Prostate gland (tissue), 2 donors: ENCODE results near the gene MEGF8. TPM values are rescaled to one million over a fixed set of nuclear protein-coding genes. Genes with fewer than 3 reads are reported as not detected.

ENCODE experiments used
- DNase-seq: peaks from one replicate; pipeline ENCODE4 v3.0.0-alpha.2; 2019; ENCODE audit warnings: low spot score
- H3K27ac ChIP-seq, 2 donors: fragments of 200-600 bp; sonication (generic); 2 replicates each; pipeline ENCODE4 v1.5.1; 2017 to 2019
- H3K27me3 ChIP-seq: fragments of 200-600 bp; sonication (generic); replicated peaks from 2 replicates; pipeline ENCODE4 v1.5.1; 2019; ENCODE audit not compliant: insufficient read depth
- H3K36me3 ChIP-seq, 2 donors: fragments of 200-600 bp; sonication (generic); 1 replicate in 1 of 2; 2 replicates in 1 of 2; pipeline versions ENCODE4 v1.5.1 to v1.8.1; 2017 to 2019
- H3K4me1 ChIP-seq: fragments of 200-600 bp; sonication (generic); replicated peaks from 2 replicates; pipeline ENCODE4 v1.5.1; 2019
- H3K4me3 ChIP-seq, 2 donors: fragments of 200-600 bp; sonication (generic); 2 replicates each; pipeline ENCODE4 v1.5.1; 2017 to 2019
- H3K9me3 ChIP-seq: fragments of 200-600 bp; sonication (generic); 2 replicates; pipeline ENCODE4 v1.5.1; 2017
- POLR2A ChIP-seq: fragments of 450-650 bp; IDR thresholded peaks from one replicate; pipeline ENCODE4 v1.6.1; 2016; ENCODE audit warnings: antibody characterized with exemption, mild to moderate bottlenecking
- POLR2AphosphoS5 ChIP-seq: sonication (generic); formaldehyde crosslinking; IDR thresholded peaks from one replicate; pipeline ENCODE4 v1.6.1; 2017; ENCODE audit warnings: antibody characterized with exemption
- WGBS: methylation state at CpG from one replicate; pipeline ENCODE4 v1.1.5; 2018; 5-methylcytosine and 5-hydroxymethylcytosine counted together
- intact Hi-C: fragments of 100-400 bp; cut with DNase I; formaldehyde crosslinking; loops from one replicate; pipeline ENCODE4 v1.14.2; 2022
- total RNA-seq, 2 donors: library from RNA; depleted of rRNA; stranded (reverse); fragments of >200 nt; gene quantifications; one replicate each; pipeline ENCODE4 v1.1.0, GENCODE V29; 2016
- TF ChIP-seq, protein P1 (sequence below), 4 experiments: fragments of 200-600 bp in 2 of 4; fragments of 450-650 bp in 2 of 4; sonication (generic) in 2 of 4; IDR thresholded peaks; 1 replicate in 3 of 4; 2 replicates in 1 of 4; pipeline ENCODE4 v1.5.1; 2016 to 2019; ENCODE audit warnings: antibody characterized with exemption in 4 of 4, mild to moderate bottlenecking in 2 of 4, moderate library complexity in 2 of 4

Gene MEGF8
- total RNA-seq, 2 donors from 2014 or later = 22.8 to 30.7 TPM

DNA sequence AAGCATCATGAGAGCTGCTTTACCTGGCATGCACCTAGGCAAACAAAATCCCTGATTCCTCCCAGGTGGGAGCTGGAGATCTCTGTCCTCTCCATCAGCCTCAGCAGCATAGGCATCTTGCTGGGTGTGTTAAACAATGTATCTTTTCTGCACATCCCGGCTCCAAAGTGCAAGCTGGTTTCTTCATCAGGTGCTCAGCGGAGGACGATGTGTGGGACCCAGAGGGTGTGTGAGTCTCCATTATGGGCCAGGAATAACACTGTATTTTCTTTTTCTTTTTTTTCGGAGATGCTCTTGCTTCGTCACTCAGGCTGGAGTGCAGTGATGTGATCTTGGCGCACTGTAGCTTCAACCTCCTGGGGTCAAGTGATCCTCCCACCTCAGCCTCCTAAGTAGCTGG is 54.7 kb downstream of the MEGF8 start:
- no peak for DNase-seq
- Histone ChIP-seq H3K9me3 (no peaks in the 10 kb centered on the region), H3K36me3 (no peaks in the 10 kb centered on the region), H3K4me1 (no peaks in the 10 kb centered on the region), H3K27me3 (no peaks in the 10 kb centered on the region), H3K4me3 (no peak overlapping the region), H3K27ac (no peak overlapping the region)
- intact Hi-C loops = no loop called here
- TF ChIP-seq, protein P1, sequence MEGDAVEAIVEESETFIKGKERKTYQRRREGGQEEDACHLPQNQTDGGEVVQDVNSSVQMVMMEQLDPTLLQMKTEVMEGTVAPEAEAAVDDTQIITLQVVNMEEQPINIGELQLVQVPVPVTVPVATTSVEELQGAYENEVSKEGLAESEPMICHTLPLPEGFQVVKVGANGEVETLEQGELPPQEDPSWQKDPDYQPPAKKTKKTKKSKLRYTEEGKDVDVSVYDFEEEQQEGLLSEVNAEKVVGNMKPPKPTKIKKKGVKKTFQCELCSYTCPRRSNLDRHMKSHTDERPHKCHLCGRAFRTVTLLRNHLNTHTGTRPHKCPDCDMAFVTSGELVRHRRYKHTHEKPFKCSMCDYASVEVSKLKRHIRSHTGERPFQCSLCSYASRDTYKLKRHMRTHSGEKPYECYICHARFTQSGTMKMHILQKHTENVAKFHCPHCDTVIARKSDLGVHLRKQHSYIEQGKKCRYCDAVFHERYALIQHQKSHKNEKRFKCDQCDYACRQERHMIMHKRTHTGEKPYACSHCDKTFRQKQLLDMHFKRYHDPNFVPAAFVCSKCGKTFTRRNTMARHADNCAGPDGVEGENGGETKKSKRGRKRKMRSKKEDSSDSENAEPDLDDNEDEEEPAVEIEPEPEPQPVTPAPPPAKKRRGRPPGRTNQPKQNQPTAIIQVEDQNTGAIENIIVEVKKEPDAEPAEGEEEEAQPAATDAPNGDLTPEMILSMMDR (IDR thresholded peaks at IDR 0.05) = no peak
- TF ChIP-seq POLR2AphosphoS5 (no peak), POLR2A (no peak)
- 76% methylated on average over 6 of the region's 6 CpGs for WGBS

DNA sequence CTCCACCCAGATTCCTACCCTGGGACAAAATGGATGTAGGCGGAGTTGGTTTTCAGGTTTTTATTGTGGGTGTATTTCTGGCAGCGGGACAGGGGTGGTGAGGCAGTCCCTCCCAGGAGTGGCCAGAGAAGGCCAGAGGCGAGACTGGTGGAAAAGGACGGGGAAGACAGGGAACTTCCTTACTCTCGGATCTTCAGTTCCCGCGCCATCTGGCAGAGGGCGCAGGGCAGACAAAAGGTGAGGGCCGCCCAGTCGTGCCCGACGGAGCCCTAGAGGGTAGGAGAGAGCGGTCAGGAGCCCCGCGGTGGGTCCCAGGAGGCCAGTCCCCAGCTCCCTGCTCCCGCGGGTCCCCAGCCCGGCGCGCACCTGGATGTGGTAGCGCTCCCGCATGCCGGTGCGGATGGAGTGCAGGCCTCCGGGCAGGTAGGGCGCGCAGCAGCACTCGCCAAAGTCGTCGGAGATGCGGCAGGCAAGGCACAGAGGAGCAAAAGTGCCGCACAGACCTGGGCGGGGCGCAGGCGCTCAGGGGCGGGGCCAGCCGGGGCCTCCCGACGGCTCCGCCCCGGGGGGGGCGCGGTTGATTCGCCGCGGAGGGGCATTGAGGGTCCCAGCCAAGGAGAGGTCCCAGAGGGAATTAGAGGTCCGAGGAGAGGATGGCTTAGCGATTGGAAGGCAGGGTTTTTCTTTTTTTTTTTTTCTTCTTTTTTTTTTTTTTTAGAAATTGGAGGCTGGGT is 61.7 kb downstream of the MEGF8 start:
- WGBS = 2% methylated on average over 42 of the region's 48 CpGs
- Histone ChIP-seq H3K36me3 (no peaks in the 10 kb centered on the region), H3K4me1 (no peaks in the 10 kb centered on the region), H3K27ac (peak overlapping the region; percentile 69 to 76), H3K9me3 (no peaks in the 10 kb centered on the region), H3K27me3 (no peaks in the 10 kb centered on the region), H3K4me3 (peak overlapping the region; percentile 29 to 37)
- intact Hi-C loops = no loop called here
- peak; percentile 67 for DNase-seq
- peak; percentile 61 for TF ChIP-seq POLR2AphosphoS5
- TF ChIP-seq POLR2A = peak; percentile 34
- TF ChIP-seq, protein P1 (IDR thresholded peaks at IDR 0.05) = peak; percentile 12 to 64 (median 38)

DNA sequence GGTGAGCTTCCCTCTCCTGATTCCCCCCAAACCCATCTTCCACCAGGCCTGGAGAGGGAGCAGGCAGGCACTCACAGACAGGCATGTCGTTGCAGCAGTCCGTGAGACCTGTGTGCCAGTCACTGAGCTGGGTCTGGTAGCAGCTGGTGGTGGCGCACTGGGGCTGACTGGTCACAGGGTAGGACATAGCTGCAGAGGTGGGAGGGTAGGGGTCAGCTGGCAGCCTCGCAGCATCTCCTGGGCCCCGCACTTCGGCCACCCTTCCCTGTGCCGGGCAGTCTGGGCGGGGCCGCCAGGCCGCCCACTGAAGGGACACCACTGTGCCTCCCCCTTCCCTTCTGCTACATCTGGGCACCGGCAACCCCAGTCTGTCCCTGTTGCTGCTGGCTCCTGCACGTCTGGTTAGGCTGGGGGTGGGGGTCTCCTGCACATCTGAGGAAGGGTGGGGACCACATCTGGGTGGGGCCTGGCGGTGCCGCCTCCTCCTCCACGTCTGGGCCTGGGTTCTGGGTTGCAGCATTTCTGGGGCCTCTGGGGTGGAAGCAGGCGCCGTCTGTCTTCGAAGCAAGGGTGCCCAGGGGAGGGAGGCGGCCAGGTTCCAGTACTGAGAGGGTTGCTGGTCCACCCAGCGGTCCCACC is 63.5 kb downstream of the MEGF8 start:
- no peaks in the 10 kb centered on the region for H3K4me1 ChIP-seq
- TF ChIP-seq POLR2AphosphoS5 (no peak), POLR2A (no peak)
- TF ChIP-seq, protein P1 (IDR thresholded peaks at IDR 0.05) = no peak
- no peak overlapping the region for H3K4me3 ChIP-seq
- WGBS = 78% methylated on average over 20 of the region's 20 CpGs
- no peaks in the 10 kb centered on the region for H3K36me3 ChIP-seq
- H3K27me3 ChIP-seq = no peaks in the 10 kb centered on the region
- DNase-seq = no peak
- H3K27ac ChIP-seq = no peak overlapping the region
- H3K9me3 ChIP-seq = no peaks in the 10 kb centered on the region
- intact Hi-C loops = no loop called here

DNA sequence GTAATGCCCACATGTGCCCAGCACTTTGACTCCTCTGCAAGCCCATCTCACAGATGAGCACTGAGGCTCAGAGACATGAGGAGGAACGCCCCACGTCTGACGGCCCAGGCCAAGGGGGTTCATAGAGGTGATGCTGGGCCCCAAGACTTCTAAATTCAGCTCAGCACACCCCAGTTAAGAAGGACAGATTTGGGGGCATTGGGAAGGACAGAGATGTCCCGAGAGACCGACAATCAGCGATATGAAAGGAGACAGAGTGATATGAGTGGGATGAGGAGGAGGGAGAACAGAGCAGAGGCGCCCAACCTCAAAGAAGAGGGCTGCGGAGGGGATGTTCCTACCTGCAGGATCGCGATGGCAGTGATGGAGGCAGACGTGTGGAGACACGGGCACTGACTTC is 64.5 kb downstream of the MEGF8 start, which contains the start of gene CNFN:
TSS of gene CNFN (minus strand) at position 399 of the 400 bp plus-strand sequence. CDS start 1,260 bp downstream, outside the sequence.
- Histone ChIP-seq H3K4me3 (no peak within 1 kb of the TSS), H3K9me3 (no peaks in the 10 kb centered on the region), H3K27ac (no peak within 1 kb of the TSS), H3K27me3 (no peaks in the 10 kb centered on the region), H3K4me1 (no peaks in the 10 kb centered on the region), H3K36me3 (no peaks in the 10 kb centered on the region)
- intact Hi-C loops = loop anchor here (10.0 kb wide), 1 partner anchor 175 kb away; the partner anchor contains the start of gene DEDD2
- DNase-seq = no peak
- WGBS = 46% methylated on average over 12 of the region's 12 CpGs
- TF ChIP-seq POLR2AphosphoS5 (no peak), POLR2A (no peak)
- TF ChIP-seq, protein P1 (IDR thresholded peaks at IDR 0.05) = no peak
